BJ (cell line): ENCODE measurements around the gene DDAH1. TPM values are rescaled to one million over a fixed set of nuclear protein-coding genes. Genes with fewer than 3 reads are reported as not detected.

Experiments used
- CTCF ChIA-PET: fragments of 350-600 bp; formaldehyde crosslinking; extraction: SDS; loops from one replicate; lab custom pipeline; 2021; ENCODE audit warnings: antibody characterized with exemption, inconsistent platforms; lab: Yijun Ruan, JAX
- POLR2A ChIA-PET: fragments of 300-600 bp; sonication (Branson Sonifier 250); formaldehyde crosslinking; extraction: SDS; loops from one replicate; lab custom pipeline; 2021; ENCODE audit warnings: antibody characterized with exemption; lab: Charles Lee
- DNase-seq: peaks from one replicate; pipeline ENCODE4 v3.0.0-alpha.2; 2011; ENCODE audit warnings: low read depth
- H3K27me3 ChIP-seq: 2 replicates; pipeline ENCODE4 v1.6.0; 2011; ENCODE audit warnings: low read length; ENCODE audit not compliant: control insufficient read depth, insufficient read depth
- H3K36me3 ChIP-seq: 2 replicates; pipeline ENCODE4 v1.5.1; 2011; ENCODE audit warnings: low read length; ENCODE audit not compliant: control insufficient read depth, insufficient read depth
- H3K4me3 ChIP-seq: 2 replicates; pipeline ENCODE4 v1.5.1; 2011; ENCODE audit warnings: low read depth, mild to moderate bottlenecking, control low read depth, low read length
- polyA plus RNA-seq: library from polyadenylated mRNA; depleted of rRNA; stranded (reverse); fragments of >200 nt; gene quantifications from 2 replicates; pipeline ENCODE4 v1.2.3, GENCODE V29; 2011
- TF ChIP-seq, protein P1 (sequence below): IDR thresholded peaks from 2 replicates; pipeline ENCODE4 v1.5.1; 2011; ENCODE audit warnings: low read depth, mild to moderate bottlenecking, control low read depth, inconsistent platforms, low read length, moderate library complexity; ENCODE audit not compliant: insufficient read depth

The DDAH1 gene
- polyA plus RNA-seq, 1 experiment = 244 TPM

DNA sequence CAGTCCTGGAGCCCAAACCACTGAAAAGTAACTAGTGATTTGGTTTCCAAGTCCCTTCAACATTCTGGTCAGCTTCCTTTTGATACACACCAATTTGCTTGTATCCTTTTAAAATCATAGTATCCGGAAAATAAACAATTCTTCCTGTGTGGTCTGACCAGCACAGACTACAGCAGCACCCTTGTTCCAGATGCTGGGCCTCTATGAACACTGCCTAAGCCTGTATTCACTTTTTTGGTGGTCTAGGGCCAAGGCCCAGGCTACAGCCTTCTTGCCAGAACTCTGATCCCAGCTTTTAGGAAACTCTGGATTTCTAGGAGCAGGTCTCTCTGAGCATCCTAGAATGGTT lies 801 bp upstream of the DDAH1 start:
- peak overlapping the region; percentile 65 for H3K4me3 ChIP-seq
- H3K36me3 ChIP-seq = no peaks in the 10 kb centered on the region
- DNase-seq = no peak
- TF ChIP-seq, protein P1, sequence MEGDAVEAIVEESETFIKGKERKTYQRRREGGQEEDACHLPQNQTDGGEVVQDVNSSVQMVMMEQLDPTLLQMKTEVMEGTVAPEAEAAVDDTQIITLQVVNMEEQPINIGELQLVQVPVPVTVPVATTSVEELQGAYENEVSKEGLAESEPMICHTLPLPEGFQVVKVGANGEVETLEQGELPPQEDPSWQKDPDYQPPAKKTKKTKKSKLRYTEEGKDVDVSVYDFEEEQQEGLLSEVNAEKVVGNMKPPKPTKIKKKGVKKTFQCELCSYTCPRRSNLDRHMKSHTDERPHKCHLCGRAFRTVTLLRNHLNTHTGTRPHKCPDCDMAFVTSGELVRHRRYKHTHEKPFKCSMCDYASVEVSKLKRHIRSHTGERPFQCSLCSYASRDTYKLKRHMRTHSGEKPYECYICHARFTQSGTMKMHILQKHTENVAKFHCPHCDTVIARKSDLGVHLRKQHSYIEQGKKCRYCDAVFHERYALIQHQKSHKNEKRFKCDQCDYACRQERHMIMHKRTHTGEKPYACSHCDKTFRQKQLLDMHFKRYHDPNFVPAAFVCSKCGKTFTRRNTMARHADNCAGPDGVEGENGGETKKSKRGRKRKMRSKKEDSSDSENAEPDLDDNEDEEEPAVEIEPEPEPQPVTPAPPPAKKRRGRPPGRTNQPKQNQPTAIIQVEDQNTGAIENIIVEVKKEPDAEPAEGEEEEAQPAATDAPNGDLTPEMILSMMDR = no peak
- CTCF ChIA-PET = interaction anchor here (0.6 to 1.5 kb wide), 3 partner anchors 68 to 157 kb away, joined by 3 to 8 read pairs (median 4); no protein-coding TSS in a partner anchor
- no peaks in the 10 kb centered on the region for H3K27me3 ChIP-seq
- POLR2A ChIA-PET = interaction anchor here (1.1 kb wide), 1 partner anchor 102 kb away, joined by 5 read pairs; no protein-coding TSS in a partner anchor

GRCh38 chr1:85464497-85465098 lies 361 bp downstream of the DDAH1 start:
- POLR2A ChIA-PET = interaction anchor here (1.1 kb wide), 1 partner anchor 103 kb away, joined by 5 read pairs; no protein-coding TSS in a partner anchor
- TF ChIP-seq, protein P1 = no peak
- CTCF ChIA-PET = interaction anchor here (0.6 to 1.5 kb wide), 5 partner anchors 107 to 156 kb away, joined by 3 to 8 read pairs (median 4); no protein-coding TSS in a partner anchor

DNA sequence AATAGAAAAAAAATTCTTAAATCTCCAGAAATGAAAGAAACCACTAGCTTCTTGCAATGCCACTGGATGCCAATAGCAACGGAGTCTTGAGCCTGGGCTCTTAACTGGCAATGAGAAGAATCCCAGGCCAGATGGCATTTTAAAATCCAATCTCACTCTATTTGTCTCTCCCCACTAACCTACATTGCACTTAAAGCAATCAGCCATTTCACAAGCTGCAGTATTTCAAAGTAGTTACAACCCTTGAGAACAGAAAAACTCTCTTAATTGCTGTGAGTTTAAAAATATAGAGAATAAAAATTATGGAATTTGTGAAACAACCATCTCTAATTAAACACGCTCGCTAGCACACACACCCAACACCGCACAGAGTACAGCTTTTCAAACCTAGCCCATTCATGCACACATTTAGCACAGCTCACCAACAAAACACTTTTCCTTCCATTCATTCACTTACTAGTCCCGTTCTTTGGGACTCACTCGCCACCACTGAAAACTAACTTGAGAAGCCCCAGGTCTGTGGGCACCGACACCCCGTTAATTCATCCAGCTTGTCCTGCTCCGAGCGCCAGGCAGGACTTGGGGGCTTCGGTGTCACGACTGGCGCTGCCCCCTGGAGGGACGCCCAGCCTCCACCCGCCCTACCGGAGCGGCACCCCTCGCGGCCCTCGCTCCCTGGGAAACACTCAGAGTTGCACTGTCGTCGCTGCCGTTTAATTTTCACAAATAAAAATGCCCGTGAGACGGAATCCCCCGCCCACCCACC lies 1.0 kb downstream of the DDAH1 start:
- TF ChIP-seq, protein P1 = no peak
- POLR2A ChIA-PET = no interaction called here
- CTCF ChIA-PET = interaction anchor here (0.6 to 1.8 kb wide), 5 partner anchors 12 to 155 kb away, joined by 3 to 9 read pairs (median 4); no protein-coding TSS in a partner anchor

More at GRCh38 chr1:85464497-85465098, 361 bp downstream of the DDAH1 start:
- Histone ChIP-seq H3K27me3 (no peaks in the 10 kb centered on the region), H3K4me3 (peak overlapping the region; percentile 65), H3K36me3 (no peaks in the 10 kb centered on the region)
- no peak for DNase-seq

GRCh38 chr1:85462931-85463649 lies 1.9 kb downstream of the DDAH1 start:
- Histone ChIP-seq H3K4me3 (peak overlapping the region; percentile 65), H3K27me3 (no peaks in the 10 kb centered on the region), H3K36me3 (no peaks in the 10 kb centered on the region)
- POLR2A ChIA-PET = no interaction called here
- TF ChIP-seq, protein P1 = no peak
- CTCF ChIA-PET = interaction anchor here (0.6 to 1.8 kb wide), 9 partner anchors 10 to 933 kb away, joined by 3 to 9 read pairs (median 3); partner anchors contain the start of gene ODF2L
- no peak for DNase-seq

More for the DNA sequence above, 1.0 kb downstream of the DDAH1 start:
- peak overlapping the region; percentile 65 for H3K4me3 ChIP-seq
- no peaks in the 10 kb centered on the region for H3K27me3 ChIP-seq
- H3K36me3 ChIP-seq = no peaks in the 10 kb centered on the region
- DNase-seq = no peak
